C4-2B (cell line): Measurements from ENCODE around the gene SYNDIG1.

Experiments used
- H3K27ac ChIP-seq: fragments of 450-650 bp; 2 replicates; pipeline ENCODE4 v1.5.1; 2017
- CTCF ChIP-seq: fragments of 450-650 bp; conservative IDR thresholded peaks from 2 replicates; pipeline ENCODE4 v1.5.1; 2017; ENCODE audit warnings: mild to moderate bottlenecking
- ZFX ChIP-seq: fragments of 450-650 bp; IDR thresholded peaks from 2 replicates; pipeline ENCODE4 v1.6.1; 2017

SYNDIG1 gene

GRCh38 chr20:24531202-24531601, 61.8 kb downstream of the SYNDIG1 start:
- H3K27ac ChIP-seq: no peak overlapping the region
- no peak for TF ChIP-seq CTCF
- TF ChIP-seq ZFX: no peak

GRCh38 chr20:24531631-24532419, 62.4 kb downstream of the SYNDIG1 start:
- H3K27ac ChIP-seq: no peak overlapping the region

GRCh38 chr20:24533449-24533848, 64.0 kb downstream of the SYNDIG1 start:
- no peak overlapping the region for H3K27ac ChIP-seq
- TF ChIP-seq ZFX (no peak), CTCF (no peak; the same call in 1 of the 2 replicates)

More at GRCh38 chr20:24531631-24532419, 62.4 kb downstream of the SYNDIG1 start:
- TF ChIP-seq CTCF: no peak
- no peak for TF ChIP-seq ZFX

- H3K27ac ChIP-seq: no peak overlapping the region
- TF ChIP-seq CTCF: no peak
- no peak for TF ChIP-seq ZFX
Observed at GRCh38 chr20:24534282-24534681, 64.9 kb downstream of the SYNDIG1 start.

- no peak for TF ChIP-seq ZFX
- TF ChIP-seq CTCF: no peak
- H3K27ac ChIP-seq: no peak overlapping the region
Observed at GRCh38 chr20:24535941-24536730, 66.7 kb downstream of the SYNDIG1 start.

- no peak overlapping the region for H3K27ac ChIP-seq
- no peak for TF ChIP-seq ZFX
- no peak for TF ChIP-seq CTCF
Observed at GRCh38 chr20:24537210-24537609, 67.8 kb downstream of the SYNDIG1 start.

GRCh38 chr20:24542721-24543120, 73.3 kb downstream of the SYNDIG1 start:
- H3K27ac ChIP-seq: no peak overlapping the region
- TF ChIP-seq CTCF: no peak
- TF ChIP-seq ZFX: no peak
